ENCODE measurements around the gene NIPBL.

The NIPBL gene

DNA sequence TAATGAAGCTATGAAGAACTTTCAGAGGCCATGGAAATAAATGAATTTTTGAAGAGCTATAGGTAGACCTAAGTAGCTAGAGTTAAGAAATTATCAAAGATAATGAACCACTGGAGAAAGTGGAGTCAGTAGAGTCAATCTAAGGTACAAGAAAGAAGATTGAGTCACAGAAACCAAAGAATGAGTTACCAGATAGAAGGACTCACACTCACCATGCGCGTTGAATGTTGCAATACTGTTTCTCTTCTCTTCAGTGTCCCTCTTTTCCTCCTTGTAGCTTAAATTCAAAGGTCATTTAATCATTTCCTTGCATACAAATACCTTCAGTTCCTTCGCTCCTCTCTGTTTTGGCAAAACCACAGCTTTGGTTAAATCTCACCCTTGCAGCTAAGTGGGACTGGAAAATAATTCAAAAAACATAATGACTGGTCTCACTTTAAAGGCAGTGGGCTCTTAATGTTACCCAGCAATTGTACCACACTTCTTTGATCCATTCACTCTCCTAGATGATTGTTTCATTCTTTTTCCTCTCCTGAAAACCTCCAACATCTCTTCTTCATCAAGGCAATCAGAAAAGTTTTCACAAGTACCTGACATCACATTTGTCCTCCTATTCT, 58.3 kb downstream of the NIPBL start:
- in situ Hi-C loops (cut with HindIII; ENCODE audit: low sequenced_read_pairs), result no loop called here
- DNase-seq (ENCODE audit: low read depth), result no peak
- no peak overlapping the region for H3K4me3 ChIP-seq (ENCODE audit: low read depth, low read length)
- TF ChIP-seq, protein P1, sequence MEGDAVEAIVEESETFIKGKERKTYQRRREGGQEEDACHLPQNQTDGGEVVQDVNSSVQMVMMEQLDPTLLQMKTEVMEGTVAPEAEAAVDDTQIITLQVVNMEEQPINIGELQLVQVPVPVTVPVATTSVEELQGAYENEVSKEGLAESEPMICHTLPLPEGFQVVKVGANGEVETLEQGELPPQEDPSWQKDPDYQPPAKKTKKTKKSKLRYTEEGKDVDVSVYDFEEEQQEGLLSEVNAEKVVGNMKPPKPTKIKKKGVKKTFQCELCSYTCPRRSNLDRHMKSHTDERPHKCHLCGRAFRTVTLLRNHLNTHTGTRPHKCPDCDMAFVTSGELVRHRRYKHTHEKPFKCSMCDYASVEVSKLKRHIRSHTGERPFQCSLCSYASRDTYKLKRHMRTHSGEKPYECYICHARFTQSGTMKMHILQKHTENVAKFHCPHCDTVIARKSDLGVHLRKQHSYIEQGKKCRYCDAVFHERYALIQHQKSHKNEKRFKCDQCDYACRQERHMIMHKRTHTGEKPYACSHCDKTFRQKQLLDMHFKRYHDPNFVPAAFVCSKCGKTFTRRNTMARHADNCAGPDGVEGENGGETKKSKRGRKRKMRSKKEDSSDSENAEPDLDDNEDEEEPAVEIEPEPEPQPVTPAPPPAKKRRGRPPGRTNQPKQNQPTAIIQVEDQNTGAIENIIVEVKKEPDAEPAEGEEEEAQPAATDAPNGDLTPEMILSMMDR (IDR thresholded peaks at IDR 0.05; ENCODE audit: low read depth, low read length, missing control alignments), result no peak

DNA sequence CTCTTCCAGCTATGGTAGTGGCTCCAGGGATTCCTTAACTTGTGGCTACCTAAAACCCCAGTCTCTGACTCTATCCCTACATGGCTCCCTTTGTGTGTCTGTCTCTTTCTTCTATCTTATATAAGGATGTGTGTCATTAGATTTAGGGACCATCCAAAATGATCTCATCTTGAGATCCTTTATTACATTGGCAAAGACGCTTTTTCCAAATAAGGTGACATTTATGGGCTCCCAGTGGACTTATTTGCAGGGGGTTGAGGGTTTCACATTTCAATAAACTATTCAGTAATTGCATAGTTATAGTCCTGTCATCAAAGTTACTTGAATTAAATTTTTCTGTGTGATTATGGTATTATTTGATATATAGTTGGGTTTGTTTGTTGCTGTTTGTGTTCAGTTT, 59.2 kb downstream of the NIPBL start:
- in situ Hi-C loops (cut with HindIII; ENCODE audit: low sequenced_read_pairs), result no loop called here
- no peak overlapping the region for H3K4me3 ChIP-seq (ENCODE audit: low read depth, low read length)
- TF ChIP-seq, protein P1 (IDR thresholded peaks at IDR 0.05; ENCODE audit: low read depth, low read length, missing control alignments), result no peak
- no peak for DNase-seq (ENCODE audit: low read depth)

DNA sequence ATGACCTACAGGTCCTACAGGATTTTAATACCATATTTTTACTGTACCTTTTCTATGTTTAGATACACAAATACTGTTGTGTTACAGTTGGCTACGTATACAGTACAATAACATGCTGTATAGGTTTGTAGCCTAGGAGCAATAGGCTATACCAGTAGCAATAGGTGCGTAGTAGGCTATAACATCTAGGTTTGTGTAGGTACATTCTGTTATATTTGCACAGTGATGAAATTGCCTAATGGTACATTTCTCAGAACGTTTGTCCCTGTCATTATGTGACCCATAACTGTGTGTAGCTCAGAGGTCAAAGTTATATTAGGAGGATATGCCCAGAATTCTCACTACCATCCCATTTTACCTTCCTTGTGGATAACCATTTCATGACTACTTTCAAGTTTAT, 59.7 kb downstream of the NIPBL start:
- in situ Hi-C loops (cut with HindIII; ENCODE audit: low sequenced_read_pairs), result no loop called here
- DNase-seq (ENCODE audit: low read depth), result no peak
- H3K4me3 ChIP-seq (ENCODE audit: low read depth, low read length), result no peak overlapping the region
- TF ChIP-seq, protein P1 (IDR thresholded peaks at IDR 0.05; ENCODE audit: low read depth, low read length, missing control alignments), result no peak

DNA sequence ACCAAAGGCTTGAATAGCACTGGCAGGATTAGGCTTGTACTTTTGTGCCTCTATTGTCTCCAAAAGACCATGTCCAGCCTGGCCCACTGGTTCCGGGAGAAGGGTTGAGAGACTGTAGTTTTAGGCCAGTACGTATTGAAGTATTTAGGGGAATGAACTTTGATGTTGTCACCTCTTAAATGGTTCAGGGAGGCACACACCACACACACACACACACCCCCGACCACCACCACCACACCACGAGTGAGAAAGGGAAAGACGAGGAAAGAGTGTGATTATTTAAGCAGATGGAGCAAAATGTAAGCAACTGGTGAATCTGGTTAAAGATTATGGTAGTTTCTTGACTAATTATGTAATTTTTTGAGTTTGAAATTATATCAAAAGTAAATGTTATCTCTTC, 61.6 kb downstream of the NIPBL start:
- DNase-seq (ENCODE audit: low read depth), result no peak
- TF ChIP-seq, protein P1 (IDR thresholded peaks at IDR 0.05; ENCODE audit: low read depth, low read length, missing control alignments), result no peak
- in situ Hi-C loops (cut with HindIII; ENCODE audit: low sequenced_read_pairs), result no loop called here

DNA sequence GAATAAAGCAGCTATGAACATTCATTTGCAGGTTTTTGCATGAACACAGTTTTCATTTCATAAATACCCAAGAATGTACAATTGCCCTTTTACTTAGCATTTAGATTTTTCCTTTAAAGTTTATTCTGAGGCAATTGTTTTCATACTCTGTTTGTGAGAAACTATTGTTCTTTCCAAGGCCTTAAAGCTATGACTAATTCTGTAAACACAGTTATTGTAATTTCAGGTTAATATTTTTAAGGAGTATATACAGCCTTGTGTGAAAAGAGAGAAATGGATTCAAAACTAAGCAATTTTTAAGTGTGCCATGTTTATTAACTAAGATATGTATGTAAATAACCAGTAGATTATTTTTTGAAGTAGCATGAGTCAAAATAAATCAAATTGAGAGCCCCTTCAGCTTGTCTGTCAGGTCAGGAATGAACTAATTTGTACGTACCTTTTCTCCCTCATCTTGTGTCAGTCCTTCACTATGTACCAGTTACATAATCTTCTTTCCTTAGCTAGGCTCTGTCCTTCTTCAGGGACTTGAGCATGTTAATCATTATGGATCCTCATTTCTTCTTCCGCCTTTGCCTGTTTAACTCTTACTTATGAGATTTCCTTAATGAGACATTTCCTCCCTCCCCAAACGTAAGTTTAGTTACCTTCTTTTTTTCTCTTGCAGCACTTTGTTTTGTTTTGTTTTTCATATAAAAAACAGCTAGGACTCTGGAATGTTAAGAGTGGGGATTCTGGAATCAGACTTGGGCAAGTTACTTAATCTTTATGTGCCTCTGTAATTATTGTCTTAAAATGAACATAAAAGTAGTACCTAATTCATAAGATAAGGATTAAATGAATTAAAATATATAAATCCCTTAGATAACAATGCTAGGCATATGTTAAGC, 63.6 kb downstream of the NIPBL start:
- TF ChIP-seq, protein P1 (IDR thresholded peaks at IDR 0.05; ENCODE audit: low read depth, low read length, missing control alignments), result no peak
- DNase-seq (ENCODE audit: low read depth), result no peak
- no peak overlapping the region for H3K4me3 ChIP-seq (ENCODE audit: low read depth, low read length)
- in situ Hi-C loops (cut with HindIII; ENCODE audit: low sequenced_read_pairs), result no loop called here

More for the DNA sequence above, 61.6 kb downstream of the NIPBL start:
- no peak overlapping the region for H3K4me3 ChIP-seq (ENCODE audit: low read depth, low read length)

DNA sequence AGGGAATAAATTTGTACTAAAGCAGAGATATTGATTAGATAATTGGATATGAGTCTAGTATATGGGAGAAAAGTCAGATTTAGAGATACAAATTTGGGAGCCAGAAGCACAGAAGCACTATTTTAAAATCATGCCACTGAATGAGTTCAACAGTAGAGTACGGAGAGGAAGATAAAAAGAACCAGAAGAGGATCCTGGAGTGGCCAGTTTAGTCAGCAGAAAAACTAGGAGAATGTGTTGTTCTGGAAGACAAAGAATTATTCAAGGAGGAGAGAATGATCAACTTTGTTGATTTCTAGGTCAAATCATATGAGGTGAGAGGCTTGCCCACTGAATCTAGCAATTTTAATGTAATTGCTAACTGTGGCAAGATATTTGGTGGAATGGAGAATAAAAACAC, 67.0 kb downstream of the NIPBL start:
- in situ Hi-C loops (cut with HindIII; ENCODE audit: low sequenced_read_pairs), result no loop called here
- TF ChIP-seq, protein P1 (IDR thresholded peaks at IDR 0.05; ENCODE audit: low read depth, low read length, missing control alignments), result no peak
- H3K4me3 ChIP-seq (ENCODE audit: low read depth, low read length), result no peak overlapping the region
- DNase-seq (ENCODE audit: low read depth), result no peak

All from astrocyte of the cerebellum (primary cell).